Astrocyte of the spinal cord (primary cell): ENCODE results near the gene HYAL3.

ENCODE experiments used
- DNase-seq: peaks from one replicate; pipeline ENCODE4 v3.0.0; 2011; ENCODE audit warnings: low read depth, low spot score
- H3K4me3 ChIP-seq: 2 replicates; pipeline ENCODE4 v1.5.1; 2011; ENCODE audit warnings: low read depth, mild to moderate bottlenecking, low read length, moderate library complexity
- CTCF ChIP-seq: IDR thresholded peaks from 2 replicates; pipeline ENCODE4 v1.5.1; 2012; ENCODE audit warnings: low read depth, mild to moderate bottlenecking, low read length, inconsistent platforms
- in situ Hi-C: cut with HindIII; loops from 2 replicates; pipeline ENCODE4 v1.10.0; 2017; ENCODE audit warnings: low sequenced_read_pairs

Gene HYAL3

GRCh38 chr3:50341996-50342650 lies 42.9 kb upstream of the HYAL3 start:
- no peak overlapping the region for H3K4me3 ChIP-seq
- no peak for TF ChIP-seq CTCF
- no peak for DNase-seq
- in situ Hi-C loops: no loop called here

GRCh38 chr3:50341537-50341936 lies 42.3 kb upstream of the HYAL3 start:
- TF ChIP-seq CTCF: no peak
- H3K4me3 ChIP-seq: peak overlapping the region; percentile 31
- DNase-seq: no peak
- in situ Hi-C loops: no loop called here

GRCh38 chr3:50340448-50341329 lies 41.5 kb upstream of the HYAL3 start, which contains the start of gene RASSF1:
TSS of gene RASSF1 (minus strand) at chr3:50340836. CDS start at chr3:50340805, 31 bp downstream.
- no peak for TF ChIP-seq CTCF
- no peak for DNase-seq
- H3K4me3 ChIP-seq: peak within 1 kb of the TSS; percentile 31
- in situ Hi-C loops: no loop called here

GRCh38 chr3:50340147-50340447 lies 40.9 kb upstream of the HYAL3 start:
- no peak for TF ChIP-seq CTCF
- H3K4me3 ChIP-seq: peak overlapping the region; percentile 31
- in situ Hi-C loops: no loop called here
- no peak for DNase-seq

GRCh38 chr3:50339485-50340146 lies 40.4 kb upstream of the HYAL3 start:
- no peak for TF ChIP-seq CTCF
- H3K4me3 ChIP-seq: peak overlapping the region; percentile 31
- in situ Hi-C loops: no loop called here
- peak; percentile 22 for DNase-seq

- DNase-seq: no peak
- H3K4me3 ChIP-seq: no peak overlapping the region
- in situ Hi-C loops: no loop called here
- no peak for TF ChIP-seq CTCF
Observed at GRCh38 chr3:50338965-50339364, 39.8 kb upstream of the HYAL3 start.
